T-helper 17 cell (primary cell): ENCODE measurements around the gene UGDH. TPM values are rescaled to one million over a fixed set of nuclear protein-coding genes. Genes with fewer than 3 reads are reported as not detected.

Experiments
- ATAC-seq: fragments of 150-1000 bp; cut with Tn5 transposase; 2 replicates; pipeline ENCODE4 v1.10.0; 2021; ENCODE audit warnings: mild to moderate bottlenecking, moderate library complexity
- DNase-seq, 3 donors: peaks; one replicate each; pipeline versions ENCODE4 v3.0.0 to v3.0.0-alpha.2; 2020 to 2021
- H3K9me3 ChIP-seq: one replicate; pipeline ENCODE4 v1.7.0; 2013; ENCODE audit warnings: low read length, mild to moderate bottlenecking; ENCODE audit not compliant: control insufficient read depth, poor library complexity, severe bottlenecking
- H3K27ac Mint-ChIP-seq: one replicate; pipeline ENCODE4 v1.8.0; 2022; ENCODE audit warnings: mild to moderate bottlenecking, moderate library complexity, mixed read lengths
- H3K27me3 Mint-ChIP-seq: one replicate; pipeline ENCODE4 v1.8.0; 2022; ENCODE audit warnings: mixed read lengths
- H3K36me3 Mint-ChIP-seq: one replicate; pipeline ENCODE4 v1.8.0; 2022; ENCODE audit warnings: low read depth, mixed read lengths
- H3K4me1 Mint-ChIP-seq: one replicate; pipeline ENCODE4 v1.8.0; 2022; ENCODE audit warnings: mild to moderate bottlenecking, mixed read lengths
- H3K4me3 Mint-ChIP-seq: one replicate; pipeline ENCODE4 v1.8.0; 2022; ENCODE audit warnings: mild to moderate bottlenecking, moderate library complexity, mixed read lengths
- total RNA-seq, 4 donors: library from RNA in 2 of 4; stranded (reverse) in 2 of 4; gene quantifications; one replicate each; pipeline ENCODE4 v1.2.3 and lab custom pipeline; 2022 to 2026

UGDH gene
- total RNA-seq, 2 donors from 2014 or later, result 6.1 to 11.3 TPM

- Mint-ChIP-seq H3K27ac (peak overlapping the region; percentile 85), H3K4me1 (peaks cover 5% of the 10 kb centered on the region), H3K36me3 (peaks cover under 1% of the 10 kb centered on the region), H3K4me3 (no peak overlapping the region), H3K27me3 (no peaks in the 10 kb centered on the region)
- DNase-seq (no peak), ATAC-seq (no peak)
- H3K9me3 ChIP-seq, result no peaks in the 10 kb centered on the region
Measured at GRCh38 chr4:39451423-39452023, 75.7 kb downstream of the UGDH start.

GRCh38 chr4:39450618-39451017 is 76.6 kb downstream of the UGDH start:
- H3K36me3 Mint-ChIP-seq, result no peaks in the 10 kb centered on the region
- no peak overlapping the region for H3K4me3 Mint-ChIP-seq
- peak overlapping the region; percentile 85 for H3K27ac Mint-ChIP-seq
- DNase-seq, result no peak
- ATAC-seq, result no peak
- H3K27me3 Mint-ChIP-seq, result no peaks in the 10 kb centered on the region
- no peaks in the 10 kb centered on the region for H3K9me3 ChIP-seq
- H3K4me1 Mint-ChIP-seq, result peaks cover 5% of the 10 kb centered on the region

Other genes starting within 250 kb of the UGDH start
- gene RFC1, start 161.1 kb downstream of the UGDH start, total RNA-seq, result 10 to 100 TPM; 72.5 to 86.3 TPM
- under 1 TPM in 1 of 2 donors, not detected in 1; 0.05 TPM for gene KLB, start 120.5 kb downstream of the UGDH start, total RNA-seq
- gene RPL9, start 68.5 kb downstream of the UGDH start, total RNA-seq, result 1,000 to 10,000 TPM; 1,881 to 2,610 TPM
- 10 to 100 TPM in 1 of 2 donors, 1 to 10 TPM in 1; 8.4 to 11.5 TPM for gene LIAS, start 68.4 kb downstream of the UGDH start, total RNA-seq
- 1 to 10 TPM; 8.3 to 9.3 TPM for gene SMIM14, start 111.4 kb upstream of the UGDH start, total RNA-seq
- 10 to 100 TPM; 43.4 to 49.8 TPM for gene UBE2K, start 170.7 kb upstream of the UGDH start, total RNA-seq